RKO (cell line): ENCODE measurements around the gene C22orf39.
"Not testable (repeated sequence)": the region's sequence is repeated elsewhere in the genome, so short reads cannot be mapped to it uniquely, and the experiment has no call there.

ENCODE experiments used
- DNase-seq: peaks from one replicate; pipeline ENCODE4 v3.0.0-alpha.2; 2016; ENCODE audit warnings: low spot score

The C22orf39 gene

DNA sequence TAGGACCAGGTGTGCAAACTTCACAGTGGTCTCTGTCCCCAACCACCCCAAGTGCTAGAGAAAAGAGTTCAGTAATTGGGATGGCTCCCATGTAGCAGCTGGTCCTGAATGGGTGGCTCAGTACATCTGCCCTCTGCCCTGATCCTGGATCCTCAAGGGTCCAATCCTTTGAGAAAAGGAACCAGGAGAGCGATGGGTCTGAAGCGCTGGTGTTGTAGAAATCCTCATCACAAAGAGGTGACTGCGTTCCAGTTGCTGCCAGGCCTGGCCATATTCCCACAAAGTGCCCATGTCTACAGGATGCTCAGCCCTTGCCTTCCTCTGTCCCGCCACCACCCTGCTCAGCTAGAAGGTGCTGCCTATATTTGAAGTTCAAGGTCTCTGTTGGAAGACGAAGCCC, 6.2 kb upstream of the C22orf39 start:
- DNase-seq, result no peak

DNA sequence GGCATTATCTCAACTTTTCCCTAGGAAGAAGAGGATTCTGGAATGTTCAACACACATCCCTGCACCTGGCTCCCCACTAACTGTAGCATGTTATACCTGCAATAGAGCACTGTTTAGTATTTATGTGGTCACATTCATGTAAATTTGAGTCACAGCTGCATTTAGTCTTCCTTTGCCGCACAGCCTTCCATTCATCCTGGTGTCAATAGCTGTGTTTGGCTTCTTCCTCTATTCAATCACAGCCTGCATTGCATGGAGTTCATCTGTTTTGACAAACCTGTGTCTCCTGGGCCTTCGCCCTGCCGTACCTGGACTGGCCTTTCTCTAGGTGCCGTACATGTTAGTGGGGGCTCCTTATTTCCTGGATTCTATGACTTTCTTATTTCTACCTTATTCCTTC, 4.1 kb upstream of the C22orf39 start:
- no peak for DNase-seq

DNA sequence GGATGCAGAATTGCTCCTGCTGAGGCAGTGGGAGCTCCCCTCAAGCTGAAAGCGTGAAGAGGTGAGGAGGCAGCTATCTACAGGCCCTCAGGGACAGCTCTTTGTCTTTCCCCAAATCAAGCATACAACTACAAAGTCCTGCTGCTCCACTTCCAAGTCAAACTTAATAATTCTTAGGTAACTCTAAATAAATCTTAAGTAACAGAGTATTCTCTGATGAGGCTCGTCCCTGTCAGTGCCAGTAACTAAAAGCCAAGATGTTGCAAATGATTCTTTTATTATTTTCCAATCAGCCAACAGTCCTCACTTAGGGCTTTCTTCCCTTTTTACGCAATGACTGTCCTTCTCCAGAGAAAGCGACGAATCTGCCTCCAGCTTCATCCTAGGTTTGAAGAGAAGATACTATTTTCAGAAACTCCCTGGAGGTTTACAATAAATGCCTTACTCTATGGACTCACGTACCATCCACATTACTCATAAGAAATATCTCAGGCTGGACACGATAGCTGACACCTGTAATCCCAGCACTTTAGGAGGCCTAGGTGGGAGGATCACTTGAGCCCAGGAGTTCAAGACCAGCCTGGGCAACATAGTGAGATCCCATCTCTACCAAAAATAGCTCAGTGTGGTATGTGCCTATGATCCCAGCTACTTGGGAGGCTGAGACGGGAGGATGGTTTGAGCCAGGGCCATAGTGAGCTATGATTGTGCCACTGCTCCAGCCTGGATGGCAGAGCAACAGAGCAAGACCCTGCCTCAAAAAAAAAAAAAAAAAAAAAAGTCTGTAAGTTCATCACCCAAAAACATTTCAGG, 3.1 kb upstream of the C22orf39 start:
- DNase-seq, result no peak

DNA sequence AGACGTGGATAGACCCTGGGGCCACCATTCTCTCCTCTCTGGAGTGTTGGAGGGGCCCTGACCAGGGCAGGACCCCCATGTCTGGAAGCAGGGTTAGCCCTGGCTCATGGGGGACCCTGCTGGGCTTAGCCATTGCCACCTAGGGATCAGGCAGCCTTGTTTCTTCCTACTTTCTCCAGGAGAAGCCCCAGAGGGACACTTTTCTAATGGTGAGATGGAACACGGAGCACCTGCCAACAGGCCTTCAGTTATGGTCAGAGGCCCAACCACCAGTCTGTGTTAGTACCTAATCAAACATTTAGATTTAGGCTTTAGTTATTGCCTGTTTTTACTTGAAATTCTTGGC, 1.9 kb upstream of the C22orf39 start:
- no peak for DNase-seq

DNA sequence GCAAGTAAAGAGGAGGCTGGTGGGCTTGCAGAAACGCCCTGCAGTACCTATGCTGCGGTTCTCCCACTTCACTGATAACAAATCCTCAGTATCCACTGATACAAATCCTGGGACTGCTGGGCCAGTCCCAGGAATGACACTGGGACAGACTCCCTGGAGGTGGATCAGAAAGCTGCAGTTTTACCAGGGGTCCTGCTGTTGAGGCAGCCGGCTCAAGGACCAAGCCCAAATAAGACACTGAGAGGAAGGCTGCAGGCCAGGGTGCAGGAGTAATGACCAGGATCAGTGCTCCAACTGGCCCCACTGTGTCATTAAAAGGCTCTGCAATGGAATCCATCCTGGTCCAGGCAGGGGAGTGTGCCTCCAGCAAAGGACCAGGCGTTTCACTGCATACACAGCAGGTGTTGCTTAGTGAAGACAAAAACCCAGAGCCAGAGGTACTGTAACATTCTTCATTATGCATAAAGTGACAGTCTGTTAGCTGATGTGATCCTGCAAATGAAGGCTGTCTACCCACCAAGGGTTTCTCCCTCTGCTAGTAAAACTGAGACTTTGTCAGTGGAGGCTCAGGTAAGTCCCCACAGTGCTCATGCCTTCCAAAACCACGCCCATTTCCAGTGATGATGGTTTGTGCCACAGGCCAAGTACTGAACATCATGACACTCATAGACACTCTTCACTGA, 1.4 kb upstream of the C22orf39 start:
- no peak for DNase-seq

DNA sequence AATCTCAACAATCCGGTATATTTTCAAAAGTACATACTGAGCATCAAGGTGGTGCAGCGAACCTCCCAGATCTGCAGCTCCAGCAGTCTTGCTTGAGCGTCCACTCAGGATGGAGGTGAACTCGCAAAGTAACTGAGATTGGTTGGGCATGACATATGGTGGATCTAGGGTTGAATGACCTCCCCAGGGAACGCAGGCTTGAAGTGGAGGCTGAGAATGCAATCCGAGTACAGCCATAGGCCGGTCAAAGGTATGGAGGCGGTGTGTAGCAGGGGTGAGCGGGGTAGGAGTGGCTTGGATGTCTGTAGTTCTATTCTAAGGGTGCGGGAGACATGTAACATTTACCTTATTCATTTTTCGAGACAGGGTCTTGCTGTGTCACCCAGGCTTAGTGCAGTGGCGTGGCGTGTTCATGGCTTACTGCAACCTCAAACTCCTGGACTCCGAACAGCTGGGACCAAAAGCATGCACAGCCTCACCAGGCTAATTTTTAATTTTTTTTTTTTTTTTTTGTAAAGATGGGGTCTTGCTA, 631 bp upstream of the C22orf39 start:
- DNase-seq, result peak; percentile 45

DNA sequence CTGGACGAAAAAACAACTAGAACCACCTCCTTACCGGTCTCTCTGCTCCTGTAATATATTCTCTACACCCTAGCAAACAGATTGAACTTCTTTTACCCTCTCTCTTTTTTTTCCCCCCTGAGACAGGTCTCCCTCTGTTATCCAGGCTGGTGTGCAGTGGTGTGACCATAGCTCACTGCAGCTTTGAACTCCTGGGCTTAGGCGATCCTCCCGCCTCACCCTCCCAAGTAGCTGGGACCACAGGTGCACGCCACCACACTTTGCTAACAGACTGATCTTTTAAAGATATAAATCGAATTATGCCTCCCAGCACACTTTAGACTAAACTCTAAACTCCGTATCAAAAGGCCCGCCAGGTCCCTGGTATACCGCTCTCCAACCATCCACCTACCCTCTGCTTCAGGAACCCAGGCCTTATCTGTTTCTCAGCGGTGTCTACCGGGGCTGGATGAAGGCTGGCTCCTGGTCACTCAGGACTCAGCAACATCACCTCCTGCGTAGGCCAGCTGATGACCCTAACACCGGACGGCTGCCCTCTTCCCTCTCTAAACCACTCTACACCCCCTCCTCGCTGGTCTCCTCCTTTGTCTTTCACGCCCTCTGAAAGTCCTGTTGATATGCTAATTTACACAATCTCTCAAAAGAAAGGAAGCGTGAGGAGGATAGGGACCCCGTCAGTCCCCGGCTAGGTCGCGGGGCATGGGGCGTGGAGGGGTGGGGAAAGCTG, 745 bp downstream of the C22orf39 start:
- DNase-seq, result peak; percentile 30

DNA sequence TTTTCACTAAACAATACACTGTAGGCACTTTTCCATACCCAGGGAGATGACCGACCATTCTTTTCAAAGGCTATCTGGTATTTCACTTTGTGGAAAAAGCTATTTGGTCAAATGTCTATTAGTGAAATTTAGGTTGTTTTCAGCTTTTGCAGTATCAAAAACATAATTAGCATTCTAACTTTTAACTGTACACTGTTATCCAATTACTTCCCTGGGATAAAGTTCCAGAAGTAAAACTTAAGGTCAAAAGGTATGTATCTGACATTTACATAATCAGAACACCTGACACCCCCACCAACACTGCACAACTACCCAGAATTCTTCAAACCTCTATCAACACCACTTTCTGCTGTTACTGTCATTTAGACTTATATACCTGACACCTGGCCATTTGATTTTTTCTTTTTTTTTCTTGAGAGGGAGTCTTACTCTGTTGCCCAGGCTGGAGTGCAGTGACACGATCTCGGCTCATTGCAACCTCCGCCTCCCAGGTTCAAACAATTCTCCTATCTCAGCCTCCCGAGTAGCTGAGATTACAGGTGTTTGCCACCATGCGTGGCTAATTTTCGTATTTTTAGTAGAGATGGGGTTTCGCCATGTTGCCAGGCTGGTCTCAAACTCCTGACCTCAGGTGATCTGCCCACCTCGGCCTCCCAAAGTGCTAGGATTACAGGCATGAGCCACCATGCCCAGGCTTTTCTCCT, 2.1 kb downstream of the C22orf39 start:
- not testable (repeated sequence) for DNase-seq

DNA sequence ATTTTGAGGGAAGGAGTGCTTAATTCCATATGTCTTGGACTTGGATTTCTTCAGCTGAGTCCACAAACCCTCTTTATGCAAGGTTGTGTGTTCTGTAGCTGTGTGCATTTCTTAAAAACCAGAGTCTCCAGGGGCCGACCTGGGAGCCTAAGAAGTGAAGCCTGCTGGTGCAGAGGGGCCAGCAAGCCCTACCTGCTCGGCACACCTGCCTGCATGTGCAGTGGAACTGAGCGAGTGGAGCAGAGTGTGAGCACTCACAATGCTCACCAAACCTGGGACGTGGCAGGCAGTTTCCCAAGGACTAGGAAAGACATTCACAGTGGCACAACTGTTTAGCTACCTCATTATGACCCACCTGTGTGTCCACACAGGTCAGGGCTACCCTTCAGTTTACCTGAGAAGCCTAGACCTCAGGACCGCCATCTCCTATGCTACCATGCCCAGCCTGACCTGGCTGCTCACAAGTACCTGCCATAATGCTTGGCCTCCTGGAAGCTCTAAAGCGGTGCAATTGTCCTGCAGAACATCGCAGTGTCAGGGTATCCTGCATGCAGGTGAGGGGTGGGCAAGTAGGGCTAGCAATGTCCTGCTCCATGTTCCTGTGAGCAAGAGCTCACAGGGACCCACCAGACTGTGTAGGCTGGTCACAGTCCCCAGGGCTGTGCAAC, 3.8 kb downstream of the C22orf39 start:
- no peak for DNase-seq

DNA sequence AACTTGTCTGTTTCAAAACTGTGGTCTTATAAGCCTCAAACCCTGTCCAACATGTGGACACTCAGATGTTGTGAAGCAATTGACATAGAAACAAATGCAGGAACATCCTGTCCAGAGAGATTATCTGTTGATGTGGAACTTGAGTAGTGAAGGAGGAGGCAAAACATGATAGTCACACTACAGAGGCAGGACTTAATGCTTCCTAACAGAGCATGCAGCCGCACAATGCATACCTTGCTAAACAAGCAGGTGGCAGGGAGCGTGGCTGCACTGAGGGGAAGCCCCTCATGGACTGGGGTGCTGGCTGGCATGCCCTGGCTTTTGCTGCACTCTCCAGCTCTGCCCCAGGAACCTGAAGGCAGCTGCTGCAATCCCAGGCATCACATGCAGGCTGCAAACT, 5.3 kb downstream of the C22orf39 start:
- no peak for DNase-seq

DNA sequence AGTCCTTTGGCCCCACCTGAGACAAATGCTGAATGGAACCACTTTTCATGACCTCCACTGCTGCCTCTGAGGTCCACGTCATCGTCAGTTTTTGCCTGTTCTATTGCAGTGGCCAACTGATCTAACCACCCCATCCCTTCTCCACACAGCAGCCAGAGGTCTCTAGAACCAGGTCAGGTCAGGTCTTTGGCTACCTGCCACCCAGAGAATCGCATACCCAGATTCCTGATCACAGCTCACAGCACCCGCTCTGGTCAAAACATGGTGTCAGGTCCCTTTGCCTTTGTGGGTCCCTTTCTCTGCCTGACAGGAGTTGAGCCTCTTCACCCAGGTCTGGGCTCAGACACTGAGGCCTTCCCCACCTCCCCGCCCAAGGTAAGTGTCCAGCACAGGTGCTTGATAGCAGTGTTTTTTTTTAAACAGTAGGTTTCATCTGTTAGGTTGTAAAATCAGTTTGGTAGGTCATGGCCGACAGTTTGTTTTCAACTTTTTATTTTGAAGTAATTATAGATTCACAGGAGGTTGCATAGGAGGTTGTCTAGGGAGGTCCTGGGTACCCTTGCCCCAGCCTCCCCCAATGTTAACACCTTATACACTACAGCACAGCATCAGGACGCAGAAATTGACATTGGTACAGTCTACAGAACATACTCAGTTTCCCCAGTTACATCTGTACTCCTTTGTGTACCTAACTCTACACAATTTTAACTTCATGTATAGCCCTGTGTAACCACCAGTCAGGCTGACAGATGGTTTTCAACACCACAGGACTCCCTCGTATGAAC, 6.9 kb downstream of the C22orf39 start:
- DNase-seq, result no peak

DNA sequence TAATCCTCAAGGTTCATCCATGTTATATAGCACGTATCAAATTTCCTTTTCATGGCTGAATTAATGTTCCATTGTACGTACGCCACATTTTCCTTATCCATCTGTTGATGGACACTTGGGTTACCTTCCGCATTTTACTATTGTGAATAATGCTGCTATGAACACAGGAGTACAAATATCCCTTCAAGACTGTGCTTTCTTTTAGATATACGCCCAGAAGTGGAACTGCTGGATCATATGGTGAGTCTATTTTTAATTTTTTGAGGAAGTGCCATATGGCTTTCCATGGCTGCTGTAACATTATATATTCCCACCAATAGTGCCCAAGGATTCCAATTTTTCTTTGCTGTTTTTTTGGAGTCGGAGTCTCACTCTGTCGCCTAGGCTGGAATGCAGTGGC, 9.2 kb downstream of the C22orf39 start:
- no peak for DNase-seq

DNA sequence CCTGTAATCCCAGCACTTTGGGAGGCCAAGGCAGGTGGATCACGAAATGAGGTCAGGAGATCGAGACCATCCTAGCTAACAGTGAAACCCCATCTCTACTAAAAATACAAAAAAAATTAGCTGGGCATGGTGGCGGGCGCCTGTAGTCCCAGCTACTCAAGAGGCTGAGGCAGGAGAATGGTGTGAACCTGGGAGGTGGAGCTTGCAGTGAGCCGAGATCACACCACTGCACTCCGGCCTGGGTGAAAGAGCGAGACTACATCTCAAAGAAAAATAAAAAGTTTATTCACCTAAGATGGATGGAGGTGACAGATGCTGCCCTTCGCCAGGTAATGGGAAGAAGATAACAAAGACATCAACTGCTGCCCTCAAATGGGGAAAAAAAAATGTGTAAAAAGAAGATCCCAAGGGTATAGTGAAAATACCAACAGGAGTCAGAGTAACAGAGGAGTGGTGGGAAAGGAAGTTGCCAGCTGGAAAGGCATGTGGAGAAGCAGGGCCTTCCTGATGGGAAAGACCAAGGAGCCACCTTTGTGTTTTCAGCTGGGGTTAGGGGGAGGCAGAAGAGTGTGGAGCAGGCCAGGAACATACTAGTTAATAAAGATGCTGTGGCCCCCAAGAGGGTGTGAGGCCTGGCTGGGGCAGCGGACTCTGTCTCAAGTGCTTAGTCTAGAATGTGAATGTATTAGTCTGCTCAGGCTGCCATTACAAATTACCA, 10.9 kb downstream of the C22orf39 start:
- DNase-seq, result not testable (repeated sequence)

DNA sequence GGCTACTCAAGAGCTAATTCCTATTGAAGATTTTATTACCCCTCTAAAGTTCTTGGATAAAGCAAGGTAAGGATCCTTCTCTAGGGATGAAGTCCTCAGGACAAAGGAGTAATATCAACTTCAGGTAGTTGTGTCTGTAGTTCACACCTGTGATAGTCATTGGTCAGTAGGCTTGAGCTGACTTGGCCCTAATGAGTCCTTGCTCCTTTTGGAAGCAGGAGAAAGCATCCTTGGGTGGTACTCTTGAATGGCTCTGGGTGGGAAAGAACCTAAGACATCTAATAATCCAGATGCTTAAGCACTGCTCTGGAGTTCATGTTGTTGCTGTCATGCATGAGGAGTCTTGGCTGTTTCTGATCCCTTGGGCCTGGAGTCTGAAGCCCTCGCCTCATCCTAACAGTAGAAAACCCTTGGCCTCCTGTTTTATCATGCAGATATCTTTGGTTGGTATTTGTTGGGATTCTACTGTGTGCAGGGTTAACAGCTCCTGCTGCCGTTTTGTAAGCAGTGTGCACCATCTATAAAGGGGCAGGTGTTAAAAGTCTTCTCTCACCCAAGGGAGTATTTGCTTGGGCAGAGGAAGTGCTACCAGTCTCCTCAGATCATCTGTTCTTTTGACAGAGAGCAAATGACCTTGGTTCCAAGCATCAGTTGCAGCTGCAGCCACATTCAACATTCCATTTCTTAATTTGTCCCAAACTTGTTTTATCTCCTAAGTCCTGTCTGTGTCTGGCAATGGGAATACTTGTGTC, 12.5 kb downstream of the C22orf39 start:
- DNase-seq, result no peak

DNA sequence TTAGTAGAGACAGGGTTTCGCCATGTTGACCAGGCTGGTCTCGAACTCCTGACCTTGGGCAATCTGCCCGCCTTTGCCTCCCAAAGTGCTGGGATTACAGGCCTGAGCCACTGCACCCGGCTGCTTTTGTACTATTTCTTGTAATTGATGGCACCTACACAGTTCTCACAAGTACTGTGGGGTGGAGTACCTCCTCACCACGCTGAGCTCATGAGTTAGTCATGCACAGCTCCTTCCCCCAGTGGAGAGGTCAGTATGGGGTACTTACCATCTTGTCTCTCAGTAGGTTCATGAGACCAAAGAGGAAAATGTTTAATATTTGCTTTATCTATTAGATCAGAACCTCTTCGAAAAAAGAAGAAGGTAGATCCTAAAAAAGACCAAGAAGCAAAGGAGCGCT, 13.1 kb downstream of the C22orf39 start:
- no peak for DNase-seq

DNA sequence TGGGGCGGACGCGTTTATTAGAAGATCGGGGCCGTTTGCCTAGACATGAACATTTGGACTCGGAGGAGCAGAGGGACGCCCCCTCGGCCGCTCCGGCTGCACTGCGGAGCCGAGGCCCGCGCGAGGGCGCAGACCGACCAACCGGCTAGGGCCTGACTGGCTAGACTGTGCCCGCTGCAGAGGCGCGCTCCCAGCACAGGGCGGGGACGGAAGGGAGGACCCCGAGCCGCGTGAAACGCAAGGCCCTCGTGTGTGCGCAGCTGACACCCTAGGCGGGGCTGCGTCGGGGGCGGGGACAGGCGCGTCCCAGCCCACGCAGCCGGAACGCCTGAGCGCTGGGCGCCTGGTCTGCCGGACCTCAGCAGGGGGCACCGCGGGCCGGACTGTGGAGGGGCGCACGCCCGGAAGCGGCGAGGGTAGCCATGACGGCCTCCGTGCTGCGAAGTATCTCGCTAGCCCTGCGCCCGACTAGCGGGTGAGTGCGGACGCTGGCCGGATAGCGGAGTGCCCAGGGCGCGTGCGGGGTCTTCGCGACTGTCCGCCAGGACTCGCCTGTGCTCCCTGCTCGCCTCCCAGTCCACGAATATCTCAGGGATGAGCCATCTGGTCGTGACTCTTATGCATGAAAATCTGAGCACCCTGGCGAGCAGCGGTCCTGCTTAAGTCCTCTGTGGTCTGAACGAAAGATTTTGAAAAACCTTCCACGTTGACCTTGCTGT, 15.2 kb downstream of the C22orf39 start, which contains the start of gene MRPL40:
Gene MRPL40 (plus strand): TSS at position 413 of the 719 bp plus-strand sequence. CDS start 10 bp downstream, at position 423.
- peak; percentile 93 for DNase-seq

DNA sequence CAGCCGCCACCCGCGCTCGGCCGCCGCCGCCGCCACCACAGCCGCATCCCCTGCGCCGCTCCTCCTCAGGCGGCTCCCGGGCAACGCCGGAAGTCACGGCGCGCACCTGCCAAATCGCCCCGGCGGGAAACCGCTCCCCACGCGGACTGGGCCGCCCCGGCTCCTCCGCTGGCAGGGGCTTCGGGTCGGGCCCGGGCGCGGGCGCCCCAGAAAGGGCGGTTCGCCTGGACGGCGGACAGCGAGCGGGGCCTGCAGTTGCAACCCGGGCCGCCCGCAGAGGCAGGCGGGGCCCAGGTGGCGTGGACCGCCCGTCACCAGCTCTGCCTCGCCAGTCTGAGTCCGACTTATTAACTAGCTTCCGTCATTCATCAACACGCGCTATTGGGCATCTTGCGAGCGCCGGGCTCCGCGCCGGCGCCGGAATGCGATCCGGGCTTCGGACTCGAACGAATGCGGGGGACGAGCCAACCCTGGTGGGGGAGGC, 15.8 kb downstream of the C22orf39 start, which contains the start of gene HIRA:
Gene HIRA (minus strand): TSS at position 85 of the 484 bp plus-strand sequence. CDS start 257 bp downstream, outside the sequence.
- peak; percentile 77 for DNase-seq

DNA sequence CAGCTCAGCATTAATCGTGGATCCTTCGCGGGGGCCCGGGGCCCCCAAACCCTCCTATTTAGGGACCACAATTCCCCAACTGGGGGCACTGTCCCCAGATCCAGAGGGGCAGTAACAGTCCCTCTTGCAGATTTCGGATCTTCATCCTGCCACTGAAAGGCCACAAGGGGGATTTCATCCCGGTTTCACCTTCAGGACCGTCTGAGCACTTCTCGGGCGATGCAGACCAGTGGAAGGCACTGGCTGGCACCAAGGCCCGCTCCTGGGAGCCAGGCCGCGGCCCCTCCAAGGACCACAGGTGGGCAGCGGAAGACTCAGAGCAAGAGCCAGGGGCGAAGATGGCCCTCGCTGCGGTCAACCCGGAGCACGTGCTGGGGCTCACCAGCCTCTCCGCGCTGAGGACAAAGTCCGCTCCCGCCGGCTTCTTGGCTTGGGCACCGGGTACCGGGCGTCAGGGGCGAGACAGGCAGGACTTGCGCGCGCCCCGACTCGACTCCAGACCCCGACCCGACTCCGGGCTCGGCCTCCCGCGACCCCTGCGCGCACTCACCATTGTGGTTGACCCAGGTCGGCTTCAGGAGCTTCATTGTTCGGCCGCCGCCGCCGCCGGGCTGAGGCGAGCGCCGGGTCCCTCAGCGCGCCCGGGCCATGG, 16.5 kb downstream of the C22orf39 start:
- DNase-seq, result peak; percentile 58
